IPS-NIHi7 (cell line): ENCODE measurements around the gene FRMD4A.

Experiments used
- DNase-seq: peaks from one replicate; pipeline ENCODE4 v3.0.0; 2012; ENCODE audit warnings: mixed read lengths; ENCODE audit errors: extremely low spot score

FRMD4A gene

DNA sequence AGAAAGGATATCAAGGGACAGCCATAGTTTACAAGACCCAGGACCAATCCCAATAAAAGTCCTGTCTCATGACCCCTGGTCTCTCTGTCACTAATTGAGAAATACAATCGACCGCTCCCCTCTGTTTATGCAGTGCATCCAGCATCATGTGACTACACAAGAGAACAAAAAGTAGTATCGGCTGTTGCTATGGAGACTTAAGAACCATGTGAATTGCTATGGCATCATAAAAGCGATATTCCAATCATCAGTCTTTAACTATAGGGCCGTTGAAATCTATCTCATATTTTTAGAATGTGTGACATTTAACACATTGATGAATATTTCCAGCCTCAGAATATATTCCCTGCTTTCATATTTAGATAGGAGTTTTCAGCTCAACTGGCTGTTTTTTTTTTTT lies 139.3 kb downstream of the FRMD4A start:
- no peak for DNase-seq

GRCh38 chr10:14190702-14191101 lies 140.0 kb downstream of the FRMD4A start:
- DNase-seq, result no peak

- no peak for DNase-seq
Measured at GRCh38 chr10:14186245-14186644, 144.5 kb downstream of the FRMD4A start.

- DNase-seq, result peak; percentile 68
Measured at GRCh38 chr10:14185316-14186045, 145.2 kb downstream of the FRMD4A start.

DNA sequence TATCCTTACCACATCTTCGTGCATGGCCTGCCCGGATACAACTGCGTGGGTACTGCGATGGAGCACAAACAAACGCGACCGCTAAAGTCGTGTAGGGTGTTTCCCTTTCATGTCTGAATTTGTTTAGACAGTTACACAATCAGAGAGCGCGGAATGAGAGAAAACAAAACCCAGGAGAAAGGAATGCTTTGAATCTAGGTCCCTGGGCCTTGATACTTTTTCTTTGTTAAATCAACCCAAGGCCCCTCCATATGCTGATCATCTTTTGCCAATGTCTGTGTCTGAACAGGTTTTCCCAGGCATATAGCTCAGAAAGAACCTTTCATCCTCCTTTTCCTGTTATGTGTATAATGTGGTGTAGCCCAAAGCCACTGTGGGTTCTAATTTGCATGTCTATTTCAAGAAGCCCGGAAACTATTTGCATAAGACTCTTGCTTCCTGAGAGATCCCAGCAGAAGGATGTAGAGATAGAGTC lies 145.8 kb downstream of the FRMD4A start:
- DNase-seq, result no peak

- DNase-seq, result no peak
Measured at GRCh38 chr10:14182781-14183180, 147.9 kb downstream of the FRMD4A start.

DNA sequence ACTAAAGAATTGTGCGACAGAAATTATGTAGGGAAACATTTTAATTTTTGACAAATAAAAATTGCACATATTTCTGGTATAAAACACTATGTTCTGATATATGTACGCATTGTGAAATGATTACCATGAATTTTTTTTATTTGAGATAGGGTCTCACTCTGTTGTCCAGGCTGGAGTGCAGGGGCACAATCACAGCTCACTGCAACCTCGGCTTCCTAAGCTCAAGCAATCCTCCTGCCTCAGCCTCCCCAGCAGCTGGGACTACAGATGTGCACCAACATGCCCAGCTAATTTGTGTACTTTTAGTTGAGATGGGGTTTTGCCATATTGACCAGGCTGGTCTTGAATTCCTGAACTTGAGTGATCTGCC lies 149.2 kb downstream of the FRMD4A start:
- no peak for DNase-seq

GRCh38 chr10:14180911-14181566 lies 149.7 kb downstream of the FRMD4A start:
- DNase-seq, result no peak

DNA sequence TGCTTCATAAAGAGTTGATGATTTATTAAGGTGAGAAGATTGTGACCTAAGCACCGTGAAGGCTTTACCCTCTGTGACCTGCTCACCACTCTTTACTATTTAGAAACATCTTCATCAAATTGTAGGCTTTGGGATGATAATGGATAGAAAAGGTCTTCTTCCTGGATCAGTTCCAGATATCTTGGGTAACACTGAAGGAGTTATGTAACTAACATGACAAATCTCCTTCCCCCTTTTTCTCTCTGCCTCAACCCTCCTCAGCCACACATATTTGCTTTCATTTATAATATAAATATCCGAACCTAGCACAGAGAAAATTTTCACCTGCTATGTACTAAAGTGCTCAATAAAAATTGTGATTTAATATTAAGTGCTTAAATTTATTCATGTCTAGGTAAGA lies 151.5 kb downstream of the FRMD4A start:
- no peak for DNase-seq

DNA sequence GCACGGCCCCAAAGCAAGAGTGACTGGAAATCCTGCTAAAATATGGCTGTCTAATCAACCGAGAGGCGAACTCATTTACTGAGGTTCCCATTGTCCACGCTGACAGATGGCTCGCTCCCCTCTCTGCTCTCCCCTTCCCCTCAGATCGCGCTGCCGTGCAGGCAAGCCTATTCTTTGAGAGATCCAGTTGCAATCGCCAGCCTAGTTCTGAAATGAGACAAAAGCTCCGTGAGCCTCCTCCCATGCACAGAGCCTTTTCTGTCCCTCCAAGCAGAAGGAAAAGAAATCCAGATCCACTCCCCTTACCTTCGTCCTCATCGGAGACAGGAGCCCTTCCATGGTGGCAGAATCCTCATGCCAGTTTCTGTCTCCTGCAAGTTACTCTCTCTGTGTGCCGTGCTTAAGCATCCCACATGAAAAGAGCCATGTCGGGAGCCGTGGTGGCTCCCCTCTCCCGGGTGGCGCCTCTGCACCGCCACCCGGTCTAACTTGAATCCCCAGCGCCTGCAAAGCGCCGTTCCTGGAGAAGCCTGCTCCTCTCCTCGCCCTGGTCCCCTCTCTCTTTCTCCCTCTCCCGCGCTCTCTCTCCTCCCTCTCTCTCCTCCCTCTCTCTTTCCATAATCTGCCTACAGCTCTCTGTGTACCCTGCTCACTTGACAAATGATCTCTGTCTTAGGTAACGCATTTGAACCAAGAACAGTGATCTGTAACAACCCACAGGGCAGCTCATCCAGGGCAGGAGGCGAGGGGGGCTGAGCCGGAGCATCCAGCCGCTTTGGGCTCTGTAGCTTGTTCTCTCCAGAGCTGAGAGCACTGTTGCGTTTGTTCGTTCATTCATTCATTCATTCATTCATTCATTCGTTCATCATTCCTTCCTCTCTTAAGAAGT lies 156.8 kb downstream of the FRMD4A start:
- DNase-seq, result peak; percentile 34

DNA sequence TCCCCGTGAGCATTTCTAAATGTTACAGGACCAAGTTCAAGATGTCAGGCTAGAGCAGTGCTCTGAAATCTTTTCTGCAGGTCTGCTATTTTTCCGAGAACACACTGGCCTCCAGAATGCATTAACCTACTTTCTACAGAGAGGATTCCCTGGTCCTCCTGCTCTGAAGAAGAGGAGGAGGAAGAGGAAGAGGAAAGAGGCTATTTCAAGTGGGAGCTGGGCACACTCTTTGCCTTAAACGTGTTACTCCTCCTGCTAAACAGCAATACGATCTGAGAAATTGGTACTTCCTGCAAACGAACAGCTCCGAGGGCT lies 157.4 kb downstream of the FRMD4A start:
- peak; percentile 27 for DNase-seq

DNA sequence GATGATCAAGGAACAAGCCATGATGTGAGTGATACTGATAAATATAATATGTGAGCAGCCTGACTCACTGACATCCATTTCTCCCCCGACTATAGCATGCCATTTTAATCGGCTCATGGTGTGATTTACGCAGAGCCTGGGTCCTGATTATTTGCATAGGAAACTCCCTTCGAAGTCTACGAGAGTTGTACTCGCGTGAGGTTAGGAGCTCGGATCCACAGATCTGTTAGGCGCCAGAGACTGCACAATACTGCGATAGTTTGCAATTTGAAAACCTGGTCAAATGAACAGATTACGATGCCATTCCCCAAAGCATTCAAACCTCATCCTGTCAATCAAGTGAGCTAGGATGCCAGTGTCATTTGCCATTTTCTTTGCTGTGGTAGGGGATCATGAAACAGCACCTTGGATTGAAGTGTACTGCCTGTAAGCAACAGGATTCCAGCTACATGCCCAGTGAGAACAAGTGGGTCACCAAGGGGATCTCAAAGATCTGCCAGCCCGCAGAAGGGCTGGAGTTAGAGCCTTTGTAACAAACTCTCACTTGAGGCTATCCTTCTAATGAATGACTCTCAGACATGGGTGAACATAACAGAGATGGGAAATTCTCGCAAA lies 158.3 kb downstream of the FRMD4A start:
- DNase-seq, result no peak

DNA sequence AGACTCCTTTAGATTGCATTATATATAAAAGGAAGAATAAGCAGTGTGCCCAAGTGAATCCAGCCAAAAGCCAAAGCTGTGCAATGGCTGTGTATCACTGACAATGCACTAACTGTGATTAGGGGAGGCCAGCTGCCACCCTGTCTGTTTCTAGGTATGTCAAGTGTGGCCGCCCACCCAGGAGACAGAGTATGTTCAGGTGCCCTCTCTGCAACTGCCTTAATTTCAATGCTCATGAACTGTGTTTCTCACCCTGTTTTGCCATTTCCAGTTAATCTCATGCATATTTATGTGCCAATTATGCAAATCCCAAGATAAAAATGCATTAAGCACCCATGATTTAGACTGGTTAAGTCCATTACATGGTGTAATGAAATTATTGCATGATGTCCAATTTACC lies 159.4 kb downstream of the FRMD4A start:
- DNase-seq, result no peak

DNA sequence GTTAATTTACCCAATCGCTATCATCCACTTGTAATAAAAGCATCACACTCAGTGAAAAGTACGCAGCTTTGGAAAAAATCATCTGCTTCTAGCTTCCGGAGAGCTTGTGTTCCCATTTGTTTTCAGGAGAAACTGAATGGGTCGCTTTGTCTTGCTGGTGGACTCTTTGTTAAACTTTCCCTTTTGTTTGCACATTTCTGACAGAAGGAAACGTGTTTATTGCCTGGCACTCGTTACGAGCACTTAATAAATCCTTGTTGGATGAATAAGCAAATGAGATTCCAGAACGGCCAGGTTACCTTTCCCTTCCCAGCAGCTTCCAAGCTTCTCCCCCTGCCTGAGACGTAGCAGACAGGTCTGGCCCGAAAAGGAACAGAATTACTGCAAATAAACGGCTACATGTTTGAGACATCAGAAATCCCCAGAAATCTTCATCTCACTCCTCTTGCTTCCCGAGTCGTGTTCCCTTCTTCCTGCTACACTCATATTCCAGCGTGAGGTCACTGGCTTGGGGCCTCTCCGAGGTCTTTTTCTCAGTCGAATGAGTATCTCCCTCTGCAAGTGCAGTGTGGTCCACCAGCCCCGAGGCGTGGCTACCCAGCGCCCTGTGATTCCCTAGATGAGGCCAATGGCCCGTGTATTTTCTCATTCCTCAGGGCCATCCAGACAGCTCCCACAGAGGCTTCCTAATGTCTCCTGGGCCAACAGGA lies 167.2 kb downstream of the FRMD4A start:
- DNase-seq, result no peak

DNA sequence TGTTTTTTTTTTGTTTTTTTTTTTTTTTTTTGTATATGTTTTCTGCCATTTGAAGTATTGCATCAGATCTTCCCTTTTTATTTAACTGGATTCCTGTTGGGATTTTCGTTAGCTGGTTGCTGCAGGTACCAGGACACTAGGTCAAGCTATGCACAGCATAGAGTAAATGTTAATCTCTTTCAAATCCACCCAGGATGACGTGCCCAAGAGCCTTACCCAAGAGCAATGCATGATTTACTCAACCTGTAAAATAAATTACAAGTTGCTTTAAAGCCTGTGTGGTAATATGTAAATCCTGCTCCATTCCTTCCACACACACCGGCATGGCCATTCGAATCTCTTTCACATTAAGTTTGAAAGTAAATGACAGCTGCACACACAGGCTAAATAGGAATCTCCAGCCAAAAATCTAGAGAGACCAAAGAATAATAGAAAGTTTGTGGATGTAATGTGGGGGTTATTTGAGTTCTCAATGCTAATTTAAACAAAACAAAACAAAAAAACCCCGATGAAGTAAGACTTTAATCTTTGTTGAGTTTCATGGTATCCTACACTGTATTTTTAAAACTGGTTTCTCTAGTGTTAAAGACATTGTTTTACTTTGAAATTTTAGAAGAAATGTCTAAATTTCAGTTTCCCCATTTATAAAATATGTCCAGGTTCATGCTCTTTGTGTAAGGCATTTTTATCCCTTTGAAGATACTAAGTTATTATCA lies 167.9 kb downstream of the FRMD4A start:
- no peak for DNase-seq

GRCh38 chr10:14162061-14162460 lies 168.7 kb downstream of the FRMD4A start:
- DNase-seq, result no peak

DNA sequence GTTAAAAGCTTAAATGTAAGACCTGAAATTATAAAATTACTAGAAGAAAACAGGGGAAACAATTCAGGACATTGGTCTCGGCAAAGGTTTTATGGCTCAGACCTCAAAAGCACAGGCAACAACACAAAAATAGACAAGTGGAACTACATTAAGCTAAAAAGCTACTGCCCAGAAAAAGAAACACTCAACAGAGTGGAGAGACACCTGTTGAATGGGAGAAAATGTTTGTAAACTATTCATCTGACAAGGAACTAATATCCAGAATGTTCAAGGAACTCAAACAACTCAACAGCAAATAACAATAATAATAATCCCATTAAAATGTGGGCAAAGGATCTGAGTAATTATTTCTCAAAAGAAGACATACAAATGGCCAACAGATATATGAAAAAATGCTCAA lies 170.4 kb downstream of the FRMD4A start:
- no peak for DNase-seq

GRCh38 chr10:14158575-14158974 lies 172.1 kb downstream of the FRMD4A start:
- DNase-seq, result no peak

- DNase-seq, result no peak
Measured at GRCh38 chr10:14156104-14156503, 174.6 kb downstream of the FRMD4A start.

DNA sequence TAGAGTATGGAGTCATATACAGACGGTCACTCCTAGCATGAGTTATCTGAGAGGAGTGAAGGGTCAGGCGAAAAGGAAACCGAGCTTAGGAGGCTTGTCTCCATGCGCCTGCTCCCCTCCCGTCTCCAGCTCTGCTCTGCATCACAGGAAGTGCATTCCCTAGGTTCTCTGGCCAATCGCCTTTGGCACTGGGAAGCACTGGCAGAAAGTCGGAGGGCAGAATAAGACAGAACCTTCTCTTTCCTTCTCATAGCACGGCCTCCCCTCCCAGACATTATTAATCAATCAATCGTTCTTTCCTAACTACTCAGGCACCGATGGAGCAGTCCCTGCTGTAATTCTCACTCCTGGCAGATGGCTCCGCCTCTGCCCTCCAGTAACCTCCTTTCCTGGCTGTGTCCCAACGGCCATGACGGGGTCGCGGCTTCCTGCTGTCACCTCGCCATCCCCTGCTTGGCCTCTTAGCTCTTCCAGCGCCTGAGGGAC lies 177.1 kb downstream of the FRMD4A start:
- DNase-seq, result peak; percentile 60

DNA sequence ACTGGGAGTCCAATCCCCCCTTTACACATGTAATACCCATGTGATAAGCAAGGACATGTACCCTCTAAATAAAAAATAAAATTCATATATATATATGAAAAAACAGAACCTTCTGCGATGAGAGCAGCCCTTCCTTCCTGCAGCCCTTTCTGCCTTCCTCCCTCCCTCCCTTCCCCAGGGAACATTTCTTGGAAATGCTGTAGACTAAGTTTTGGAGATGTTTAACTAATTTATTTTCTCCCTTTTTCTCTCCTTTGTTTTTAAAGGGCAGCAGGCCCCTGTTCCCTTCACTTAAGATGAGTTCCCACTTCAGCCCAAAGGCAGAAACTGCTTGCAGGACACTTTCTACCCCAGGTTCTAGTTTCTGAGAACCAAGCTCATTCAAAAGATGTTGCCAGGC lies 179.2 kb downstream of the FRMD4A start:
- no peak for DNase-seq
